GM12873 (cell line): ENCODE measurements around the gene ATP2A1.

Experiments
- TF ChIP-seq, protein P1 (sequence below): IDR thresholded peaks from 2 replicates; pipeline ENCODE4 v1.5.1; 2012; ENCODE audit warnings: low read depth, mild to moderate bottlenecking, moderate library complexity, low read length, control low read depth; ENCODE audit not compliant: insufficient read depth; ENCODE audit errors: missing control alignments

Gene ATP2A1

DNA sequence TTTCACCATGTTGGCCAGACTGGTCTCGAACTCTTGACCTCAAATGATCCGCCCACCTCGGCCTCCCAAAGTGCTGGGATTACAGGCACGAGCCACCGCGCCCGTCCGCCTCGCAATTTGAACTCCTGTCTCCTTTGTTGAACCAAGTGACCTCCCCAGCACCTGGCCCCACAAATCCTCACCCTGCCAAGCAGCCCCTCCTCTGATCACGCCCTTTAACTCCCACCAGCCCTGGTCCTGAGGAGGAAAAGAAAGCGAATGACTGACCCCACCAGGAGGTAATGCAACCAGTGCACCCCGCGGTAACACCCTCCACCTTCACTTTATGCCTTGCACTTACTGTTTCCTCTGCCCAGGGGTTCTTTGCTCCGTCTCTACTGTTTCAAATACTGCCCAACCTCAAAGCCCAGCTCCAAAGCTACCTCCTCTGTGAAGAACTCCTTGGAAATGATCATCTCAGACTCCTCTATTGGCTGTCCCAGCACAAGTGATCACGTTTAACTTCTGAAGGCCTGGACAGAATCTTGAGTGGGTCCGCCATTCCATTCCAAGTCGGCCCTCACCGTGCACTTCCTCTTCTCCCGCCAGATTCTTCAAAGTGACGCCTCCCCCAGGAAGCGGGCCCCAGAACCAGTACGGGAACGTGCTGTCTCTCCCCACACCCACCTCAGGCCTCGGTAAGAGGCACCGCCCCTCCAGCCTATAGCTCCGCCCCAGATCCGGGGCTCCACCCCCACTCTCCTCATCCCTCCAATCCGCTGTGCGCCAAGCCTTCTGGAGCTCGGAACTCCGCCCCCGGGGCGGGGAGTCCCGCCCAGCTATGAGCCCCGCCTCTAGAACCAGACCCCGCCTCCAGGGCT lies 57.9 kb downstream of the ATP2A1 start:
- TF ChIP-seq, protein P1, sequence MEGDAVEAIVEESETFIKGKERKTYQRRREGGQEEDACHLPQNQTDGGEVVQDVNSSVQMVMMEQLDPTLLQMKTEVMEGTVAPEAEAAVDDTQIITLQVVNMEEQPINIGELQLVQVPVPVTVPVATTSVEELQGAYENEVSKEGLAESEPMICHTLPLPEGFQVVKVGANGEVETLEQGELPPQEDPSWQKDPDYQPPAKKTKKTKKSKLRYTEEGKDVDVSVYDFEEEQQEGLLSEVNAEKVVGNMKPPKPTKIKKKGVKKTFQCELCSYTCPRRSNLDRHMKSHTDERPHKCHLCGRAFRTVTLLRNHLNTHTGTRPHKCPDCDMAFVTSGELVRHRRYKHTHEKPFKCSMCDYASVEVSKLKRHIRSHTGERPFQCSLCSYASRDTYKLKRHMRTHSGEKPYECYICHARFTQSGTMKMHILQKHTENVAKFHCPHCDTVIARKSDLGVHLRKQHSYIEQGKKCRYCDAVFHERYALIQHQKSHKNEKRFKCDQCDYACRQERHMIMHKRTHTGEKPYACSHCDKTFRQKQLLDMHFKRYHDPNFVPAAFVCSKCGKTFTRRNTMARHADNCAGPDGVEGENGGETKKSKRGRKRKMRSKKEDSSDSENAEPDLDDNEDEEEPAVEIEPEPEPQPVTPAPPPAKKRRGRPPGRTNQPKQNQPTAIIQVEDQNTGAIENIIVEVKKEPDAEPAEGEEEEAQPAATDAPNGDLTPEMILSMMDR, result no peak

GRCh38 chr16:28936784-28937155 lies 58.5 kb downstream of the ATP2A1 start:
- TF ChIP-seq, protein P1, result no peak

- TF ChIP-seq, protein P1, result no peak
These were observed 59.1 kb downstream of the ATP2A1 start for GRCh38 chr16:28937222-28937876.

DNA sequence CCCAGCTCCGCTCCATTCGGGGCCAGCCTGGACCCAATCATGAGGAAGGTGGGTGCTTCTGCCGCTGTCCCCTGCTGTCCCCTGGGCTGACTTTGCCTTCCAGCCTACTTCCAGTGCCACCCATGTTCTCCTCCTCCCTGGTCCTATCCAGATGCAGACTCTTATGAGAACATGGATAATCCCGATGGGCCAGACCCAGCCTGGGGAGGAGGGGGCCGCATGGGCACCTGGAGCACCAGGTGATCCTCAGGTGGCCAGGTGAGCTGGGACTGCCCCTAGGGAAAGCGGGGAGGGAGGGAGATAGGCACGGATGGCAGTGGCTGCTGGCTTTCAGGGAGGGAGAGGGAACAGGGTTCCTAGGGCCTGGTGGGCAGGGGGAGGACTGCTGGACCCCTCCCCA lies 60.4 kb downstream of the ATP2A1 start:
- TF ChIP-seq, protein P1, result no peak

- TF ChIP-seq, protein P1, result no peak
These were observed 65.0 kb downstream of the ATP2A1 start for GRCh38 chr16:28943281-28943680.

DNA sequence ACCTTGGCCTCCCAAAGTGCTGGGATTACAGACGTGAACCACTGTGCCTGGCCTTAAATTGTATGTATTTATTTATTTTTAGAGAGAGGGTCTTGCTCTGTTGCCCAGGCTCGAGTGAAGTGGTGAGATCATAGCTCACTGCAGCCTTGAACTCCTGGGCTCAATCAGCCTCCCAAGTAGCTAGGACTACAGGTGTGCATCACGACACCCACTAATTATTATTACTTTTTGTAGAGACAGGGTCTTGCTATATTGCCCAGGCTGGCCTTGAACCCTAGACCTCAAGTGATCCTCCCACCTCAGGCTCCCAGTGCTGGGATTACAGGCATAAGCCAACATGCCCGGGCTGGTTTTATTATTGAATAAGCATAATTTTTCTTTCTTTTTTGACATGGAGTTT lies 68.4 kb downstream of the ATP2A1 start:
- TF ChIP-seq, protein P1, result no peak

DNA sequence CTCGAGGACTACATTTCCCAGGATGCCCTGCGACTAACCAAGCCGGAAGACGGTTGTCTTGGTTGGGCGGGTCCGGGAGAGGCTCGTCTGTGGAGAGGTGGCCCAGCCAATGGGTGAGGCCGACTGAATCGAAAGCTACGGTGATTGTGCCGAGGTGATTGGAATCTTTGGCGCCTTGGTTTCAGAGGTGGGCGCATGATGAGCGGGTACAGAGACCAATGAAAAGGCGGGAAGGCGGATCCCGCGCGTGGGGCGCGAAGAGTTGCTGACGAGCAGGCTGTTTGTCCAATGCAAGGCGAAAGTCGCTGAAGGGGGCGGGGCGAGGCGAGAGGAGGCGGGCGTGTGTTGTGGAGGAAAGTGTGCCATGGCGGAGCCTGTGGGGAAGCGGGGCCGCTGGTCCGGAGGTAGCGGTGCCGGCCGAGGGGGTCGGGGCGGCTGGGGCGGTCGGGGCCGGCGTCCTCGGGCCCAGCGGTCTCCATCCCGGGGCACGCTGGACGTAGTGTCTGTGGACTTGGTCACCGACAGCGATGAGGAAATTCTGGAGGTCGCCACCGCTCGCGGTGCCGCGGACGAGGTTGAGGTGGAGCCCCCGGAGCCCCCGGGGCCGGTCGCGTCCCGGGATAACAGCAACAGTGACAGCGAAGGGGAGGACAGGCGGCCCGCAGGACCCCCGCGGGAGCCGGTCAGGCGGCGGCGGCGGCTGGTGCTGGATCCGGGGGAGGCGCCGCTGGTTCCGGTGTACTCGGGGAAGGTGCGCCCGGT lies 72.5 kb downstream of the ATP2A1 start, which contains the start of gene NFATC2IP:
TSS of gene NFATC2IP (plus strand) at position 290 of the 762 bp plus-strand sequence. CDS start at position 365, 75 bp downstream.
- TF ChIP-seq, protein P1, result no peak
